SU-DHL-6 (cell line): ENCODE results near the gene CCDC134.

Source experiments
- H2AFZ ChIP-seq: fragments of 200-600 bp; sonication (generic); 2 replicates; pipeline ENCODE4 v1.6.1; 2014; ENCODE audit warnings: low read depth, mild to moderate bottlenecking, moderate library complexity, mixed read lengths, antibody characterized with exemption, low read length; ENCODE audit not compliant: severe bottlenecking
- H3F3A ChIP-seq: fragments of 200-600 bp; shearing (Covaris generic); 2 replicates; pipeline ENCODE4 v1.6.0; 2016; ENCODE audit warnings: antibody characterized with exemption, mild to moderate bottlenecking; ENCODE audit not compliant: insufficient read depth
- H3K27ac ChIP-seq: fragments of 200-600 bp; sonication (generic); 2 replicates; pipeline ENCODE4 v1.5.1; 2016; ENCODE audit warnings: low read depth, mild to moderate bottlenecking, low read length, moderate library complexity, mixed read lengths
- H3K27me3 ChIP-seq: fragments of 200-600 bp; sonication (generic), shearing (Covaris generic); 2 replicates; pipeline ENCODE4 v1.6.0; 2014; ENCODE audit warnings: mild to moderate bottlenecking, low read length
- H3K36me3 ChIP-seq: fragments of 200-600 bp; sonication (generic); 2 replicates; pipeline ENCODE4 v1.6.1; 2014; ENCODE audit warnings: mild to moderate bottlenecking, low read length, mixed read lengths
- H3K4me2 ChIP-seq: fragments of 300-600, 200-600 bp; shearing (Covaris generic), sonication (generic); 2 replicates; pipeline ENCODE4 v1.6.0; 2014; ENCODE audit warnings: low read length, low read depth, mild to moderate bottlenecking; ENCODE audit not compliant: poor library complexity, severe bottlenecking
- H3K4me3 ChIP-seq: fragments of 200-600 bp; sonication (generic); 2 replicates; pipeline ENCODE4 v1.5.1; 2014; ENCODE audit warnings: antibody characterized with exemption, low read length, mild to moderate bottlenecking, mixed read lengths; ENCODE audit not compliant: insufficient read depth, poor library complexity, severe bottlenecking
- H3K79me2 ChIP-seq: fragments of 200-600 bp; sonication (generic); 2 replicates; pipeline ENCODE4 v1.6.1; 2014; ENCODE audit warnings: mild to moderate bottlenecking, low read length, moderate library complexity; ENCODE audit not compliant: insufficient read depth
- H3K9ac ChIP-seq: fragments of 200-600 bp; sonication (generic); 2 replicates; pipeline ENCODE4 v1.7.0; 2014; ENCODE audit warnings: mild to moderate bottlenecking, low read length
- H3K9me2 ChIP-seq: fragments of 200-600 bp; sonication (generic); replicated peaks from 2 replicates; pipeline ENCODE4 v1.6.1; 2014; ENCODE audit warnings: low read length; ENCODE audit not compliant: insufficient read depth
- H3K9me3 ChIP-seq: fragments of 200-600 bp; sonication (generic); 2 replicates; pipeline ENCODE4 v1.6.1; 2014; ENCODE audit warnings: low read length, mixed read lengths; ENCODE audit not compliant: insufficient read depth
- H4K20me1 ChIP-seq: fragments of 200-600 bp; sonication (generic); 2 replicates; pipeline ENCODE4 v1.6.1; 2014; ENCODE audit warnings: low read depth, mild to moderate bottlenecking, antibody characterized with exemption, low read length, moderate library complexity, mixed read lengths
- EZH2phosphoT487 ChIP-seq: fragments of 200-600 bp; sonication (generic), shearing (Covaris generic); conservative IDR thresholded peaks from 2 replicates; pipeline ENCODE4 v1.6.1; 2018; ENCODE audit warnings: mild to moderate bottlenecking, antibody characterized with exemption, low read length, moderate library complexity, mixed read lengths
- TF ChIP-seq, protein P1 (sequence below): fragments of 200-600 bp; sonication (generic); IDR thresholded peaks from one replicate; pipeline ENCODE4 v1.5.1; 2017; ENCODE audit warnings: antibody characterized with exemption, mild to moderate bottlenecking, low read length, moderate library complexity; ENCODE audit not compliant: insufficient read depth, poor library complexity, severe bottlenecking

Gene CCDC134

DNA sequence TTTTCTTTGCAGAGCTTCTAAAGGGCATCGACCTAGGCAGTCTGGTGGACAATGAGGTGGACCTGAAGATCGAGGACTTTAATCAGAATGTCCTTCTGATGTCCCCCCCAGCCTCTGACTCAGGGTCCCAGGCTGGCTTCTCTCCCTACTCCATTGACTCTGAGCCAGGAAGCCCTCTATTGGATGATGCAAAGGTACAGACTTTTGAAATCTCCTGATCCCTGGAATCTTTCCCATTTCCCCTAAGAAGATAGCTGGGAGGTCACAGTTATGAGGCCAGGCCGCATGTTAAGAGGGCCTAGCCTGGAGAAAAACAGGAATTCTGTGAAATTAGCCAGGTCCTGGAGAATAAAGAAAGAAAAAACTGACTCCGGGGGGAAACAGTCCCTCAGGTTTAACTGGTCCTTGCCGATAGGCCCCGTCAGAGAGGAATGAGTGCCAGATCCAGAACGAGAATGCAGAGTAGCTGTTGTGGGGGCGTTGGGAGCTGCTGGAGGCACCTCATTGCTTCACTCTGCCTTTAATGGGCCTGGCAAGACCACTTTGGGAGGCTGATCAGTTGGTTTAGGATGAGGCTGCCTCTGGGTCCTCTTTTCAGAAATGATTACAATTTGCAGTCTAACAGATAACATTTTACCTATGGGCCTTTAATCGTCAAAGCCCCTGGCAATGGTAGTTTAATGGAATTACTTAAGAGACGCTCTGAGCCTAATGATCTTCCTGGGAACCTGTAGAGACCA lies 75.2 kb downstream of the CCDC134 start:
- H3K4me3 ChIP-seq = no peak overlapping the region
- H3F3A ChIP-seq = no peaks in the 10 kb centered on the region
- H3K9me3 ChIP-seq = no peaks in the 10 kb centered on the region
- H2AFZ ChIP-seq = no peak overlapping the region
- H3K4me2 ChIP-seq = no peak overlapping the region
- no peaks in the 10 kb centered on the region for H3K27me3 ChIP-seq
- no peak overlapping the region for H3K9ac ChIP-seq
- H4K20me1 ChIP-seq = no peaks in the 10 kb centered on the region
- TF ChIP-seq, protein P1, sequence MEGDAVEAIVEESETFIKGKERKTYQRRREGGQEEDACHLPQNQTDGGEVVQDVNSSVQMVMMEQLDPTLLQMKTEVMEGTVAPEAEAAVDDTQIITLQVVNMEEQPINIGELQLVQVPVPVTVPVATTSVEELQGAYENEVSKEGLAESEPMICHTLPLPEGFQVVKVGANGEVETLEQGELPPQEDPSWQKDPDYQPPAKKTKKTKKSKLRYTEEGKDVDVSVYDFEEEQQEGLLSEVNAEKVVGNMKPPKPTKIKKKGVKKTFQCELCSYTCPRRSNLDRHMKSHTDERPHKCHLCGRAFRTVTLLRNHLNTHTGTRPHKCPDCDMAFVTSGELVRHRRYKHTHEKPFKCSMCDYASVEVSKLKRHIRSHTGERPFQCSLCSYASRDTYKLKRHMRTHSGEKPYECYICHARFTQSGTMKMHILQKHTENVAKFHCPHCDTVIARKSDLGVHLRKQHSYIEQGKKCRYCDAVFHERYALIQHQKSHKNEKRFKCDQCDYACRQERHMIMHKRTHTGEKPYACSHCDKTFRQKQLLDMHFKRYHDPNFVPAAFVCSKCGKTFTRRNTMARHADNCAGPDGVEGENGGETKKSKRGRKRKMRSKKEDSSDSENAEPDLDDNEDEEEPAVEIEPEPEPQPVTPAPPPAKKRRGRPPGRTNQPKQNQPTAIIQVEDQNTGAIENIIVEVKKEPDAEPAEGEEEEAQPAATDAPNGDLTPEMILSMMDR = no peak
- TF ChIP-seq EZH2phosphoT487 = no peak
- H3K9me2 ChIP-seq = no peaks in the 10 kb centered on the region
- no peaks in the 10 kb centered on the region; the same call in 1 of the 2 replicates for H3K79me2 ChIP-seq
- H3K27ac ChIP-seq = no peak overlapping the region
- H3K36me3 ChIP-seq = peaks cover 38% of the 10 kb centered on the region
